ENCODE data around the gene NKIRAS2.
"Not testable (repeated sequence)": the region's sequence is repeated elsewhere in the genome, so short reads cannot be mapped to it uniquely, and the experiment has no call there.

Gene NKIRAS2

GRCh38 chr17:41985919-41986318 is 34.0 kb upstream of the NKIRAS2 start:
- peaks cover 5% of the 10 kb centered on the region for H3K4me1 Mint-ChIP-seq (ENCODE audit: low read depth)
- H3K27ac Mint-ChIP-seq: no peak overlapping the region
- H3K27me3 Mint-ChIP-seq (ENCODE audit: low read depth): no peaks in the 10 kb centered on the region
- H3K4me3 Mint-ChIP-seq: no peak overlapping the region
- peaks cover 49% of the 10 kb centered on the region for H3K36me3 Mint-ChIP-seq (ENCODE audit: low read depth)
- no peaks in the 10 kb centered on the region for H3K9me3 Mint-ChIP-seq

GRCh38 chr17:41986634-41987033 is 33.3 kb upstream of the NKIRAS2 start:
- peaks cover 52% of the 10 kb centered on the region for H3K36me3 Mint-ChIP-seq (ENCODE audit: low read depth)
- peaks cover 12% of the 10 kb centered on the region for H3K4me1 Mint-ChIP-seq (ENCODE audit: low read depth)
- no peaks in the 10 kb centered on the region for H3K27me3 Mint-ChIP-seq (ENCODE audit: low read depth)
- H3K4me3 Mint-ChIP-seq: no peak overlapping the region
- no peak overlapping the region for H3K27ac Mint-ChIP-seq
- no peaks in the 10 kb centered on the region for H3K9me3 Mint-ChIP-seq

GRCh38 chr17:41987642-41988041 is 32.2 kb upstream of the NKIRAS2 start:
- Mint-ChIP-seq H3K27me3 (ENCODE audit: low read depth) (no peaks in the 10 kb centered on the region), H3K9me3 (no peaks in the 10 kb centered on the region), H3K4me1 (ENCODE audit: low read depth) (peaks cover 12% of the 10 kb centered on the region), H3K27ac (no peak overlapping the region), H3K4me3 (no peak overlapping the region), H3K36me3 (ENCODE audit: low read depth) (peaks cover 46% of the 10 kb centered on the region)

- H3K27ac Mint-ChIP-seq: no peak overlapping the region
- H3K36me3 Mint-ChIP-seq (ENCODE audit: low read depth): peaks cover 48% of the 10 kb centered on the region
- H3K4me3 Mint-ChIP-seq: no peak overlapping the region
- no peaks in the 10 kb centered on the region for H3K9me3 Mint-ChIP-seq
- H3K4me1 Mint-ChIP-seq (ENCODE audit: low read depth): peaks cover 12% of the 10 kb centered on the region
- H3K27me3 Mint-ChIP-seq (ENCODE audit: low read depth): no peaks in the 10 kb centered on the region
Observed at GRCh38 chr17:41988418-41988817, 31.5 kb upstream of the NKIRAS2 start.

- peaks cover 10% of the 10 kb centered on the region for H3K4me1 Mint-ChIP-seq (ENCODE audit: low read depth)
- no peak overlapping the region for H3K4me3 Mint-ChIP-seq
- H3K36me3 Mint-ChIP-seq (ENCODE audit: low read depth): peaks cover 48% of the 10 kb centered on the region
- H3K27ac Mint-ChIP-seq: no peak overlapping the region
- no peaks in the 10 kb centered on the region for H3K27me3 Mint-ChIP-seq (ENCODE audit: low read depth)
- H3K9me3 Mint-ChIP-seq: no peaks in the 10 kb centered on the region
Observed at GRCh38 chr17:41989702-41990419, 30.0 kb upstream of the NKIRAS2 start.

- Mint-ChIP-seq H3K27ac (no peak overlapping the region), H3K9me3 (no peaks in the 10 kb centered on the region), H3K36me3 (ENCODE audit: low read depth) (peaks cover 51% of the 10 kb centered on the region)
Observed at GRCh38 chr17:41992576-41992975, 27.3 kb upstream of the NKIRAS2 start.

GRCh38 chr17:41996855-41997164 is 23.1 kb upstream of the NKIRAS2 start:
- Mint-ChIP-seq H3K4me3 (no peak overlapping the region), H3K27ac (no peak overlapping the region)

More at GRCh38 chr17:41992576-41992975, 27.3 kb upstream of the NKIRAS2 start:
- H3K27me3 Mint-ChIP-seq (ENCODE audit: low read depth): no peaks in the 10 kb centered on the region
- H3K4me3 Mint-ChIP-seq: no peak overlapping the region
- peaks cover 14% of the 10 kb centered on the region for H3K4me1 Mint-ChIP-seq (ENCODE audit: low read depth)

GRCh38 chr17:41998497-41998896 is 21.4 kb upstream of the NKIRAS2 start:
- Mint-ChIP-seq H3K9me3 (no peaks in the 10 kb centered on the region), H3K36me3 (ENCODE audit: low read depth) (peaks cover 37% of the 10 kb centered on the region), H3K4me1 (ENCODE audit: low read depth) (peaks cover 18% of the 10 kb centered on the region), H3K27ac (no peak overlapping the region), H3K4me3 (no peak overlapping the region), H3K27me3 (ENCODE audit: low read depth) (no peaks in the 10 kb centered on the region)

More at GRCh38 chr17:41996855-41997164, 23.1 kb upstream of the NKIRAS2 start:
- Mint-ChIP-seq H3K9me3 (no peaks in the 10 kb centered on the region), H3K4me1 (ENCODE audit: low read depth) (peaks cover 11% of the 10 kb centered on the region), H3K27me3 (ENCODE audit: low read depth) (no peaks in the 10 kb centered on the region), H3K36me3 (ENCODE audit: low read depth) (peaks cover 35% of the 10 kb centered on the region)

GRCh38 chr17:42000413-42001133 is 19.3 kb upstream of the NKIRAS2 start:
- Mint-ChIP-seq H3K4me3 (no peak overlapping the region), H3K4me1 (ENCODE audit: low read depth) (peaks cover 28% of the 10 kb centered on the region), H3K36me3 (ENCODE audit: low read depth) (peaks cover 27% of the 10 kb centered on the region)

GRCh38 chr17:42001729-42002128 is 18.2 kb upstream of the NKIRAS2 start:
- Mint-ChIP-seq H3K27me3 (ENCODE audit: low read depth) (no peaks in the 10 kb centered on the region), H3K4me3 (no peak overlapping the region), H3K27ac (no peak overlapping the region), H3K9me3 (no peaks in the 10 kb centered on the region), H3K36me3 (ENCODE audit: low read depth) (peaks cover 18% of the 10 kb centered on the region), H3K4me1 (ENCODE audit: low read depth) (peaks cover 24% of the 10 kb centered on the region)

More at GRCh38 chr17:42000413-42001133, 19.3 kb upstream of the NKIRAS2 start:
- no peak overlapping the region for H3K27ac Mint-ChIP-seq
- no peaks in the 10 kb centered on the region for H3K9me3 Mint-ChIP-seq
- no peaks in the 10 kb centered on the region for H3K27me3 Mint-ChIP-seq (ENCODE audit: low read depth)

- Mint-ChIP-seq H3K9me3 (no peaks in the 10 kb centered on the region), H3K27ac (no peak overlapping the region), H3K27me3 (ENCODE audit: low read depth) (no peaks in the 10 kb centered on the region), H3K4me3 (no peak overlapping the region), H3K36me3 (ENCODE audit: low read depth) (peaks cover 17% of the 10 kb centered on the region), H3K4me1 (ENCODE audit: low read depth) (peaks cover 26% of the 10 kb centered on the region)
Observed at GRCh38 chr17:42002175-42002791, 17.6 kb upstream of the NKIRAS2 start.

GRCh38 chr17:42002792-42003301 is 17.0 kb upstream of the NKIRAS2 start:
- Mint-ChIP-seq H3K27me3 (ENCODE audit: low read depth) (no peaks in the 10 kb centered on the region), H3K27ac (no peak overlapping the region), H3K4me1 (ENCODE audit: low read depth) (peaks cover 26% of the 10 kb centered on the region), H3K36me3 (ENCODE audit: low read depth) (peaks cover 17% of the 10 kb centered on the region), H3K4me3 (no peak overlapping the region), H3K9me3 (no peaks in the 10 kb centered on the region)

- peaks cover 13% of the 10 kb centered on the region for H3K36me3 Mint-ChIP-seq (ENCODE audit: low read depth)
- H3K27me3 Mint-ChIP-seq (ENCODE audit: low read depth): no peaks in the 10 kb centered on the region
- no peaks in the 10 kb centered on the region for H3K9me3 Mint-ChIP-seq
- H3K27ac Mint-ChIP-seq: peak overlapping the region; percentile 14
- H3K4me3 Mint-ChIP-seq: no peak overlapping the region
- H3K4me1 Mint-ChIP-seq (ENCODE audit: low read depth): peaks cover 34% of the 10 kb centered on the region
Observed at GRCh38 chr17:42005166-42005565, 14.7 kb upstream of the NKIRAS2 start.

GRCh38 chr17:42009170-42009569 is 10.7 kb upstream of the NKIRAS2 start:
- no peaks in the 10 kb centered on the region for H3K27me3 Mint-ChIP-seq (ENCODE audit: low read depth)
- no peak overlapping the region for H3K27ac Mint-ChIP-seq
- no peak overlapping the region for H3K4me3 Mint-ChIP-seq
- peaks cover 40% of the 10 kb centered on the region for H3K4me1 Mint-ChIP-seq (ENCODE audit: low read depth)
- peaks cover 10% of the 10 kb centered on the region for H3K36me3 Mint-ChIP-seq (ENCODE audit: low read depth)
- no peaks in the 10 kb centered on the region for H3K9me3 Mint-ChIP-seq

- H3K27me3 Mint-ChIP-seq (ENCODE audit: low read depth); H3K4me3 Mint-ChIP-seq; H3K27ac Mint-ChIP-seq; H3K9me3 Mint-ChIP-seq; H3K36me3 Mint-ChIP-seq (ENCODE audit: low read depth): not testable (repeated sequence)
- H3K4me1 Mint-ChIP-seq (ENCODE audit: low read depth): peaks cover 38% of the 10 kb centered on the region
Observed at GRCh38 chr17:42010266-42010680, 9.6 kb upstream of the NKIRAS2 start.
